K562 (cell line): Measurements from ENCODE around the gene TAP2. TPM values are rescaled to one million over a fixed set of nuclear protein-coding genes. Genes with fewer than 3 reads are reported as not detected.
A peak's percentile ranks its signal among the peaks of the same experiment; 100 is the strongest.
"Not testable (repeated sequence)": the region's sequence is repeated elsewhere in the genome, so short reads cannot be mapped to it uniquely, and the experiment has no call there.

Experiments
- ATAC-seq: fragments of 200-7000 bp; cut with Tn5 transposase; 3 replicates; pipeline ENCODE4 v1.9.1; 2020; ENCODE audit warnings: moderate library complexity
- BruUV-seq: library from RNA; stranded (reverse); fragments of 400-500 nt; replicated peaks from 2 replicates; lab custom pipeline; 2021; lab: Mats Ljungman, UMichigan
- CTCF ChIA-PET: fragments of 300-600 bp; formaldehyde crosslinking; extraction: SDS; loops from one replicate; lab custom pipeline; 2021; ENCODE audit warnings: low intra/inter-chr PET ratio; lab: Yijun Ruan, JAX
- POLR2A ChIA-PET: fragments of 300-600, 350-650 bp; sonication (Branson Sonifier 250); formaldehyde crosslinking; extraction: SDS; loops from one replicate; lab custom pipeline; 2021; ENCODE audit warnings: antibody characterized with exemption, inconsistent platforms; lab: Yijun Ruan, JAX
- DNase-seq, 4 experiments: peaks; one replicate each; pipeline versions ENCODE4 v3.0.0 to v3.0.0-alpha.2; 2011 to 2018; ENCODE audit warnings: low spot score in 3 of 4, mixed read lengths in 3 of 4; ENCODE audit errors: extremely low read depth in 1 of 4
- FAIRE-seq: peaks from 2 replicates; lab custom pipeline; 2011; peaks lifted over from hg19 to GRCh38; lab: Jason Lieb, UNC
- H2AFZ ChIP-seq: 2 replicates; pipeline ENCODE4 v1.6.0; 2011; ENCODE audit warnings: low read depth, low read length, control low read depth, inconsistent platforms
- H3K27ac ChIP-seq: fragments of 200-600 bp; 3 replicates; pipeline ENCODE4 v1.8.0; 2011; ENCODE audit warnings: low read depth, mild to moderate bottlenecking, control low read depth, inconsistent platforms, low read length, moderate library complexity, mixed read lengths; ENCODE audit errors: extremely low read depth
- H3K27me3 ChIP-seq, 2 experiments: fragments of 300-600 bp in 1 of 2; 2 replicates in 1 of 2; 3 replicates in 1 of 2; pipeline versions ENCODE4 v1.6.0 to v1.8.0; 2011; ENCODE audit warnings: inconsistent platforms in 2 of 2, low read length in 2 of 2, mild to moderate bottlenecking in 1 of 2, mixed read lengths in 1 of 2, moderate library complexity in 1 of 2; ENCODE audit not compliant: control insufficient read depth in 2 of 2, insufficient read depth in 2 of 2
- H3K36me3 ChIP-seq: fragments of 300-600 bp; 3 replicates; pipeline ENCODE4 v1.8.0; 2011; ENCODE audit warnings: mild to moderate bottlenecking, low read length, inconsistent platforms; ENCODE audit not compliant: control insufficient read depth, insufficient read depth
- H3K4me1 ChIP-seq, 2 experiments: fragments of 200-600 bp in 1 of 2; replicated peaks in 1 of 2; 2 replicates in 1 of 2; 3 replicates in 1 of 2; pipeline versions ENCODE4 v1.5.1 to v1.8.0; 2011; ENCODE audit warnings: inconsistent platforms in 2 of 2, low read length in 2 of 2, mild to moderate bottlenecking in 1 of 2, mixed read lengths in 1 of 2, moderate library complexity in 1 of 2; ENCODE audit not compliant: control insufficient read depth in 2 of 2, insufficient read depth in 2 of 2
- H3K4me2 ChIP-seq: 2 replicates; pipeline ENCODE4 v1.6.1; 2011; ENCODE audit warnings: low read length, control low read depth, inconsistent platforms, mixed read lengths; ENCODE audit not compliant: insufficient read depth
- H3K4me3 ChIP-seq: fragments of 200-600 bp; sonication (generic), shearing (Covaris generic); 2 replicates; pipeline ENCODE4 v1.5.1; 2016; ENCODE audit warnings: control low read depth, inconsistent platforms
- H3K79me2 ChIP-seq: fragments of 200-600 bp; 3 replicates; pipeline ENCODE4 v1.8.0; 2011; ENCODE audit warnings: low read length, inconsistent platforms; ENCODE audit not compliant: control insufficient read depth, insufficient read depth
- H3K9ac ChIP-seq, 2 experiments: 2 replicates each; pipeline versions ENCODE4 v1.6.0 to v1.6.1; 2011; ENCODE audit warnings: low read depth in 2 of 2, low read length in 2 of 2, control low read depth in 1 of 2, inconsistent platforms in 1 of 2, mild to moderate bottlenecking in 1 of 2, mixed read lengths in 1 of 2; ENCODE audit not compliant: insufficient read depth in 1 of 2
- H3K9me1 ChIP-seq: one replicate; pipeline ENCODE4 v1.6.0; 2011; ENCODE audit warnings: inconsistent platforms, mild to moderate bottlenecking, low read length, moderate library complexity; ENCODE audit not compliant: control insufficient read depth, insufficient read depth
- H3K9me3 ChIP-seq: replicated peaks from 2 replicates; pipeline ENCODE4 v1.5.1; 2011; ENCODE audit warnings: low read depth, low read length, inconsistent platforms; ENCODE audit not compliant: control insufficient read depth, insufficient read depth
- H4K20me1 ChIP-seq: replicated peaks from 2 replicates; pipeline ENCODE4 v1.6.1; 2011; ENCODE audit warnings: low read length, inconsistent platforms, mixed read lengths; ENCODE audit not compliant: control insufficient read depth, insufficient read depth
- CBFB ChIP-seq: sonication (generic); formaldehyde crosslinking; IDR thresholded peaks from 2 replicates; pipeline ENCODE4 v1.4.0; 2020; ENCODE audit warnings: mild to moderate bottlenecking, missing genetic modification reagents
- CC2D1A ChIP-seq: fragments of 450-650 bp; IDR thresholded peaks from 2 replicates; pipeline ENCODE4 v1.6.1; 2017; ENCODE audit warnings: mild to moderate bottlenecking
- GTF2E2 ChIP-seq: fragments of 200-800 bp; sonication (Bioruptor generic); IDR thresholded peaks from 2 replicates; pipeline ENCODE4 v1.6.1; 2016; ENCODE audit warnings: missing genetic modification characterization, missing compliant biosample characterization
- HEY1 ChIP-seq: fragments of 250-450 bp; sonication (Bioruptor Pico); IDR thresholded peaks from 2 replicates; pipeline ENCODE4 v1.5.0; 2020; ENCODE audit warnings: mild to moderate bottlenecking, moderate library complexity, borderline replicate concordance
- JUN ChIP-seq, 2 experiments: sonication (generic) in 1 of 2; formaldehyde crosslinking in 1 of 2; IDR thresholded peaks; 2 replicates each; pipeline versions ENCODE4 v1.6.1 to v1.8.0; 2012 to 2022; ENCODE audit warnings: borderline replicate concordance in 2 of 2, mild to moderate bottlenecking in 2 of 2, improper control_type of control experiment in 1 of 2, low read depth in 1 of 2, low read length in 1 of 2, missing genetic modification reagents in 1 of 2
- NCOR1 ChIP-seq: fragments of 450-650 bp; IDR thresholded peaks from 2 replicates; pipeline ENCODE4 v1.6.1; 2016; ENCODE audit warnings: mild to moderate bottlenecking, moderate library complexity
- RAD21 ChIP-seq, 2 experiments: fragments of 250-450 bp in 1 of 2; fragments of 450-650 bp in 1 of 2; sonication (Bioruptor Pico) in 1 of 2; formaldehyde crosslinking in 1 of 2; IDR thresholded peaks in 1 of 2; conservative IDR thresholded peaks in 1 of 2; 2 replicates each; pipeline versions ENCODE4 v1.4.0 to v1.8.0; 2020 to 2022; ENCODE audit warnings: mild to moderate bottlenecking in 2 of 2, moderate library complexity in 1 of 2
- RBM25 ChIP-seq: fragments of 200-400 bp; formaldehyde crosslinking; IDR thresholded peaks from 2 replicates; pipeline ENCODE4 v1.6.1; 2018; ENCODE audit warnings: low read length, low read depth, moderate library complexity; ENCODE audit not compliant: severe bottlenecking
- RFX5 ChIP-seq: IDR thresholded peaks from 2 replicates; pipeline ENCODE4 v1.6.1; 2011; ENCODE audit warnings: low read depth, mild to moderate bottlenecking, improper control_type of control experiment, low read length
- SMAD3 ChIP-seq: fragments of 450-650 bp; formaldehyde crosslinking; conservative IDR thresholded peaks from 2 replicates; pipeline ENCODE4 v1.4.0; 2020; ENCODE audit warnings: mild to moderate bottlenecking
- ZNF146 ChIP-seq: IDR thresholded peaks from one replicate; pipeline ENCODE4 v1.6.1; 2018; ENCODE audit warnings: missing compliant biosample characterization; ENCODE audit not compliant: unreplicated experiment
- WGBS: fragments of 100-300 bp; shearing (Covaris generic); methylation state at CpG from one replicate; pipeline ENCODE4 v1.1.6; 2016; ENCODE audit warnings: low coverage, mixed read lengths; ENCODE audit not compliant: insufficient coverage; ENCODE audit errors: missing lambda C conversion rate; 5-methylcytosine and 5-hydroxymethylcytosine counted together
- in situ Hi-C: fragments of 300-500 bp; cut with MboI; formaldehyde crosslinking; loops from 4 replicates; pipeline ENCODE4 v1.15.0; 2018; ENCODE audit warnings: inconsistent platforms, mixed read lengths
- intact Hi-C: fragments of 100-400 bp; cut with micrococcal nuclease; formaldehyde crosslinking; loops from 2 replicates; pipeline ENCODE4 v1.14.2; 2022
- polyA plus RNA-seq, 8 experiments: library from polyadenylated mRNA; depleted of rRNA in 4 of 8; stranded (reverse) in 5 of 8; unstranded in 3 of 8; fragments of >200 nt; fragmentation: Nextera tagmentation in 2 of 8; fragmentation: Illumina TruSeq in 1 of 8; extraction: Ambion mirVana in 2 of 8; extraction: Trizol in 1 of 8; gene quantifications; 2 replicates each; pipeline versions ENCODE4 v1.2.1 to v1.2.3, GENCODE V29; 2011 to 2014; ENCODE audit warnings: inconsistent platforms in 1 of 8, missing spikeins in 1 of 8
- total RNA-seq, 7 experiments: library from RNA; depleted of rRNA in 6 of 7; stranded (reverse); fragments of >200 nt in 6 of 7; fragmentation: Illumina TruSeq in 2 of 7; extraction: Trizol in 2 of 7; gene quantifications; 2 replicates each; pipeline versions ENCODE4 v1.2.1 to v1.2.3, GENCODE V29; 2011 to 2021; ENCODE audit warnings: low replicate concordance in 1 of 7
- TF ChIP-seq, protein P1 (sequence below): fragments of 450-650 bp; IDR thresholded peaks from 2 replicates; pipeline ENCODE4 v1.6.1; 2017; ENCODE audit warnings: mild to moderate bottlenecking, moderate library complexity

Gene TAP2
- total and polyA plus RNA-seq, 9 of the 15 experiments (the other 6 are each of a cell fraction or from before 2014, with no cell fraction given): 2.0 to 53.5 (median 19.6) TPM

DNA sequence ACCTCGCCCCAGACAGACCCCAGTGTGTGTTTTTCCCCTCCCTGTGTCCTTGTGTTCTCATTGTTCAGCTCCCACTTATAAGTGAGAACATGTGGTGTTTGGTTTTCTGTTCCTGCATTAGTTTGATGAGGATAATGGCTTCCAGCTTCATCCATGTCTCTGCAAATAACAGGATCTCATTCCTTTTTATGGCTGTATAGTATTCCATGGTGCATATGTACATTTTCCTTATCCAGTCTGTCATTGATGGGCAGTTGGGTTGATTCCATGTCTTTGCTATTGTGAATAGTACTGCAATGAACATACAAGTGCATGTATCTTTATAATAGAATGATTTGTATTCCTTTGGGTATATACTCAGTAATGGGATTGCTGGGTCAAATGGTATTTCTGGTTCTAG lies 35.4 kb upstream of the TAP2 start:
- not testable (repeated sequence) for H3K4me2 ChIP-seq, DNase-seq
- TF ChIP-seq ZNF146 (CRISPR knock-in tag) (peak; percentile 75), RBM25 (peak; percentile 27)
- TF ChIP-seq, all 486 proteins: peak for 2; not testable (repeated sequence) for 484
- H3K36me3 ChIP-seq, BruUV-seq, H3K4me1 ChIP-seq, POLR2A ChIA-PET, H3K27me3 ChIP-seq, intact Hi-C loops, H3K9me3 ChIP-seq, in situ Hi-C loops, H3K4me3 ChIP-seq, FAIRE-seq, CTCF ChIA-PET, ATAC-seq, H3K27ac ChIP-seq, H4K20me1 ChIP-seq, H3K9me1 ChIP-seq, H2AFZ ChIP-seq, H3K9ac ChIP-seq, H3K79me2 ChIP-seq: not testable (repeated sequence)
- WGBS: 0% methylated on average over 1 of the region's 1 CpG

DNA sequence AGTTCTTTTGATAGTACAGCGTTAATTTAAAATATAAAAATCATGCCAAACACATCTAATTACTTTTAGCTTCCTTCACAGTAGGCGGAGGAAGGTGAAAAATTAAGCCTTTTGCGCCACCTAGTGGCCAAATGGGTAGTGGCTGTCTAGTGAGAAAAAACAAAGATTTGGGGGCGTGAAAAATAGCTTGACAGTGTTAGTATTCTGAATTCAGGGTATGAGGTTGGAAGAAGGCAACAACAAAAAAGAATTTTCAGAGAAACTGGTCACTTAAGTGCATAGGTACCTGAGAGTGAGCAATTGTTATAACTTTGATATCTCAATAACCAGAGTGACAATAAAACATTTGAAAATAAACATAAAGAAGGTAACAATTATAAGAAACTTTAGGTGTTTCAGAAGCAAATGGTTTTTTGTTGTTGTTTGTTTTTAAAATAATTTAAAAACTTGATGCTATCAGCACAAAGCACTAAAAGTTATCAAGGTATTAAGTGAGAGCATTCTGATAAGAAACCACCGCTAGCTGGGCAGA lies 29.8 kb upstream of the TAP2 start:
- H3K9me1 ChIP-seq: no peaks in the 10 kb centered on the region
- ChIA-PET CTCF (interaction anchor here (0.6 to 3.8 kb wide), 17 partner anchors 9 to 455 kb away, joined by 3 to 66 read pairs (median 4); partner anchors contain the start of genes PSMB8, PSMB9, TAP1 and TAP2), POLR2A (interaction anchor here (0.6 to 4.5 kb wide), 14 partner anchors 9 to 462 kb away, joined by 3 to 17 read pairs (median 4); partner anchors contain the start of genes PSMB9, TAP1 and TAP2)
- no peaks in the 10 kb centered on the region for H3K79me2 ChIP-seq
- no TSS peak for BruUV-seq
- H3K4me1 ChIP-seq: no peaks in the 10 kb centered on the region
- H3K4me3 ChIP-seq: no peak overlapping the region
- under 1% methylated on average over 5 of the region's 5 CpGs for WGBS
- FAIRE-seq (peak; percentile 95), ATAC-seq (peak; percentile 97), DNase-seq (peak; percentile 69 to 88 (median 73))
- no peak overlapping the region for H3K4me2 ChIP-seq
- peaks cover 15 to 18% of the 10 kb centered on the region in 2 experiments; a peak in 4 of 5 replicates for H3K27me3 ChIP-seq
- intact Hi-C loops: loop anchor here (1.0 to 5.0 kb wide), 5 partner anchors 30 to 454 kb away; partner anchors contain the start of gene TAP2
- in situ Hi-C loops: no loop called here
- no peaks in the 10 kb centered on the region for H3K36me3 ChIP-seq
- no peak overlapping the region for H3K9ac ChIP-seq
- H3K9me3 ChIP-seq: no peaks in the 10 kb centered on the region
- H4K20me1 ChIP-seq: no peaks in the 10 kb centered on the region
- no peak overlapping the region for H3K27ac ChIP-seq
- no peak overlapping the region for H2AFZ ChIP-seq
- TF ChIP-seq, protein P1, sequence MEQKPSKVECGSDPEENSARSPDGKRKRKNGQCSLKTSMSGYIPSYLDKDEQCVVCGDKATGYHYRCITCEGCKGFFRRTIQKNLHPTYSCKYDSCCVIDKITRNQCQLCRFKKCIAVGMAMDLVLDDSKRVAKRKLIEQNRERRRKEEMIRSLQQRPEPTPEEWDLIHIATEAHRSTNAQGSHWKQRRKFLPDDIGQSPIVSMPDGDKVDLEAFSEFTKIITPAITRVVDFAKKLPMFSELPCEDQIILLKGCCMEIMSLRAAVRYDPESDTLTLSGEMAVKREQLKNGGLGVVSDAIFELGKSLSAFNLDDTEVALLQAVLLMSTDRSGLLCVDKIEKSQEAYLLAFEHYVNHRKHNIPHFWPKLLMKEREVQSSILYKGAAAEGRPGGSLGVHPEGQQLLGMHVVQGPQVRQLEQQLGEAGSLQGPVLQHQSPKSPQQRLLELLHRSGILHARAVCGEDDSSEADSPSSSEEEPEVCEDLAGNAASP: no peak
- TF ChIP-seq JUN (IDR thresholded peaks at IDR 0.05; ENCODE audit: borderline replicate concordance, low read depth, low read length): 0 out of 2 replicates have a peak, but pooled peaks have one; percentile 12
- no peak for TF ChIP-seq JUN (CRISPR knock-in tag; IDR thresholded peaks at IDR 0.05; ENCODE audit: borderline replicate concordance)
- no peak for TF ChIP-seq NCOR1
- peak; percentile 95 to 98 for TF ChIP-seq RAD21 (CRISPR knock-in tag; conservative IDR thresholded peaks at IDR 0.05 in 1 of 2, IDR thresholded peaks at IDR 0.05 in 1 of 2)
- peak; percentile 27; the same call in 1 of the 2 replicates for TF ChIP-seq CC2D1A
- TF ChIP-seq GTF2E2 (tag): peak; percentile 66; the same call in 1 of the 2 replicates
- no peak for TF ChIP-seq CBFB
- TF ChIP-seq SMAD3 (CRISPR knock-in tag): 0 out of 2 replicates have a peak, but pooled peaks have one; percentile 8
- TF ChIP-seq HEY1 (CRISPR knock-in tag): no peak
- TF ChIP-seq RFX5: peak; percentile 29; the same call in 1 of the 2 replicates
